ENCODE results near the gene GLT1D1. TPM values are rescaled to one million over a fixed set of nuclear protein-coding genes. Genes with fewer than 3 reads are reported as not detected.

GLT1D1 gene
- total and polyA plus RNA-seq, 2 donors, result 0.27 to 0.58 TPM

DNA sequence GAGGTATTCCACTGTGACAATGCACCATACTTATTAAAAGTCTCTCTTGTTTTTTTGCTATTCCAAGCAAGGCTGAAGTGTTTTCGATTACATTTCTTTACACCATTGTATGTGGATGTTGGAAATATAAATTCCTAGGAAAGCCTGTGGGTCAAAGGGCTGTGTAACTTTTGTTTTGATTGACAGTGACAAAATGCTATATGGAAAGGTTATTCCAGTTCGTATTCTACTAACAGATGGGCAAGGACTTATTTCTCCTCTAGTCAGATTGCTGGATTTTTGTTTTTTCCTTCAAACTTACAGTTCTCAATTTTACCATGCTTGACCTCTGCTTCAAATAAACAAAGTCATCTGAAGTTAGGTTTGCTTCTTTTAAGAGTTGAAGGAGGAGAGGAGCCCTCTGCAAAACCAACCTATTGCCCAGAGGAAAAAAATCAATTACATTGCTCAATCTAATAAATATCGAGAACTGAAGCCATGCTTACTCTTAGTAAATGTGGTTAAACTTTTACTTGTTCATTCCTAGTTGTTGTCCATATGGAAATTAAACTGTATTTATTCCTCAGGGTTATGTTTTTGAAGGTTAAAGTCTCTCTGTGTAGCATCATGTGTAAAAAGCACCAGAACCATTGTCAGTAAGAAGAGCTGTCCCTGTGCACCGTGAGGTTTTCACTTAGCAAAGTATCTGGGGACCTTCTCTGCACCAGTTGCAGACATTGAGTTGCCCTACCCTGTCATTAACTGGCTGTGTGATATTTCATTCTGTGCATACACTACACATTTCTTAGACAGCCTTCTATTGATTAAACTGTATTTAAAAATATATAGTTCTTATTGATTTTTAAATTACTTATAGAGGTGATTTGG lies 26.9 kb downstream of the GLT1D1 start:
- 77% methylated on average over 4 of the region's 4 CpGs for WGBS
- Histone ChIP-seq H3K27ac (ENCODE audit: low read depth) (no peak overlapping the region), H3K4me3 (ENCODE audit: low read depth, low read length) (no peak overlapping the region), H3K36me3 (ENCODE audit: insufficient read depth) (no peaks in the 10 kb centered on the region), H3K4me1 (ENCODE audit: insufficient read depth) (no peaks in the 10 kb centered on the region)
- no peak for DNase-seq (ENCODE audit: extremely low spot score)

DNA sequence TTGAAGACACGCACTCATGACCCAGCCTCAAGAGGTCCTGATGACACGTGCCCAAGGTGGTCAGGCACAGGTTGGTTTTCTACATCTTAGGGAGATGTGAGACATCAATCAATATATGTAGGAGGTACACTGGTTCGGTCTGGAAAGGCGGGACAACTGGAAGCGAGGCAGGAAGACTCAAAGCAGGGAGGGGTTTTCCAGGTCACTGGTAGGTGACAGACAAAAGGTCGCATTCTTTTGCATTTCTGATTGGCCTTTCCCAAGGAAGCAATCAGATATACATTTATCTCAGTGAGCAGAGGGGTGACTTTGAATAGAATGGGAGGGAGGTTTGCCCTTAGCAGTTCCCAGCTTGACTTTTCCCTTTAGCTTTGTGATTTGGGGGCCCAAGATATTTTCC lies 38.6 kb downstream of the GLT1D1 start:
- Histone ChIP-seq H3K4me1 (ENCODE audit: insufficient read depth) (no peaks in the 10 kb centered on the region), H3K4me3 (ENCODE audit: low read depth, low read length) (no peak overlapping the region), H3K36me3 (ENCODE audit: insufficient read depth) (no peaks in the 10 kb centered on the region), H3K27ac (ENCODE audit: low read depth) (no peak overlapping the region)
- 77% methylated on average over 6 of the region's 6 CpGs for WGBS
- no peak for DNase-seq (ENCODE audit: extremely low spot score)

DNA sequence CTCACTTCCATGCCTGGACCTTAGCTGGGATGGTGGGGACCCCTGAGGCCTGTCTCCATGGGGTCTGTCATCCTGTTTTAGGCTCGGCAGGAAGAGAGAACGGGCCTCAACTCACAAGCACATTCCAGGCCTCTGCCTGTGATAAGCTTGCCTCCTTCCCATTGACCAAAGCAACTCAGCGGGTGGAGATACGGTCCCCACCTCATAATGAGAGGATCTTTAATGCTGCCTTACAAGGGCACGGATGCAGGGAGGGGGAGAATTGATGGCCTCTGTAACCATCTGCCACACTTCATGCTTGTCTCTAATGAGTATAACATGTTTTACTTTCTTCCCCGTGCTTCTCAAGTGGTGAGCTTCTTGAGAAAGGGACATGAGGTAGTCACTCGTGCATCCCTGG lies 50.0 kb downstream of the GLT1D1 start:
- WGBS, result 71% methylated on average over 7 of the region's 7 CpGs
- Histone ChIP-seq H3K4me1 (ENCODE audit: insufficient read depth) (no peaks in the 10 kb centered on the region), H3K36me3 (ENCODE audit: insufficient read depth) (no peaks in the 10 kb centered on the region), H3K27ac (ENCODE audit: low read depth) (no peak overlapping the region), H3K4me3 (ENCODE audit: low read depth, low read length) (no peak overlapping the region)
- no peak for DNase-seq (ENCODE audit: extremely low spot score)

DNA sequence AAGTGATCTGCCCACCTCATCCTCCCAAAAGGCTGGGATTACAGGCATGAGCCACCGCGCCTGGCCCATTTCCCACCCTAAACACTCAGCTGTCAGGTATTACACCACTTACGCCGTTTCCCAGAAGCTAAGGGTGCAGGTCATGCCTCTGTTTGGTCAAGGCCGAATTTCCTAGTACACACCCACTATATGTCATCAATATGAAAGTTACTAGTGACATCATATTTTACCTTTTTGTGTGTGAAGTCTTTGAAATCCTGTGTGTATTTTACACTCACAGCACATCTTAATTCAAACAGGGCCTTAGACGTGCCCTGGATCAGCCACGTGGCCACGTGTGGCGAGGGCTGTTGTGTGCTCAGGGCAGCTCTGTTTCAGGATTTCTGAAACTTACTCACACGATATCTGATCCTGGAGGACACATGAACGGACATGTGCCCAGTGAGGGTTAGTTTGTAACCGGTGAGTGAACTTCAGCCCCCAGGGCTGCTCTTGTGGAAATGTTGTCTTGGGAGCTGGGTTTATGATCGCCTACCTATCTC lies 51.8 kb downstream of the GLT1D1 start:
- Histone ChIP-seq H3K4me1 (ENCODE audit: insufficient read depth) (no peaks in the 10 kb centered on the region), H3K36me3 (ENCODE audit: insufficient read depth) (no peaks in the 10 kb centered on the region), H3K27ac (ENCODE audit: low read depth) (no peak overlapping the region), H3K4me3 (ENCODE audit: low read depth, low read length) (no peak overlapping the region)
- no peak for DNase-seq (ENCODE audit: extremely low spot score)
- WGBS, result 75% methylated on average over 13 of the region's 13 CpGs

DNA sequence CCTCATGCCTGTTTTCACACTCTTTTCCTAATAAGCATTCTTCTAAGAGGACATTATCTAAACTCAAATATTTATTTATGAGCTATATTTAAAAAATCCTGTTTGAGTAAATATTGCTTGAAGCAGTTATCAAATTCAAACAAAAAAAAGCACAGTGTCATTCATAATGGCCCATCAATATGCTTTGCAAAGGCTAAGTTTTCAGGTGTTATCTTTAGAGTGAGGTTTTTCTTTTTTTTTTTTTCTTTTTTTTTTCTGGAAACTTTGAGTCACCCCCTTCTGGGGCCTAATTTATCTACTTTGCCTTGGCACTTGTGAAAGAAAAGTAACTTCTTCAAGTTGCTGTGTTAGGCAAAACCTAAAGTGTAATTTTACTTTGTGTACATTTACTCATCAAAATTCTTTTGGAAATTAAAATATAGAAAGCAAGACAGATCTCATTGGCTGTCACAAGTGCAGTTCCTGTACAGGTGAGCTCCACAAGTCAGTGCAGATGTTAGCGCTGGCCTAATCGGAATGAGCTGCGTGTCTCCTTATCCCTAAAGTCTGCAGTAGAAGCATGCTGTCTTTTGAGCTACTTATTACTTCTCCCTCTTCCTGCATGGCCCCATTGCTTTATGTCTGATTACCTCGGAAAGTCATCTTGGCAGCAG lies 53.3 kb downstream of the GLT1D1 start:
- Histone ChIP-seq H3K4me1 (ENCODE audit: insufficient read depth) (no peaks in the 10 kb centered on the region), H3K27ac (ENCODE audit: low read depth) (no peak overlapping the region), H3K4me3 (ENCODE audit: low read depth, low read length) (no peak overlapping the region), H3K36me3 (ENCODE audit: insufficient read depth) (no peaks in the 10 kb centered on the region)
- DNase-seq (ENCODE audit: extremely low spot score), result no peak
- 82% methylated on average over 4 of the region's 4 CpGs for WGBS

DNA sequence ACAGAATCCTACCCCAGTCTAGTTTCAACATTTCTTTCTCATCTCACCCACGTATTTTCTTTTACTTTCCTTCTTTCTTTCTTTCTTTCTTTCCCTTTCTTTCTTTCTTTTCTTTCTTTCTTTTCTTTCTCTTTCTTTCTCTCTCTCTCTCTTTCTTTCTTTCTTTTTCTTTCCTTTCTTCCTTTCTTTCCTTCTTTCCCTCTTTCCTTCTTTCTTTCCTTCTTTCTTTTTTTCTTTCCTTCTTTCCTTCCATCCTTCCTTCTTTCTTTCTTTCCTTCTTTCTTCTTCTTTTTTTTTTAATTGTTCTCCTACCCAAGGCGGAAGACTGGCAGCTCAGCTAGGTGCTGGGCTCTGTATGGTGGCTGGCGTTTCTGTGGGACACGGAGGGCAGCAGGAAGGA lies 55.0 kb downstream of the GLT1D1 start:
- Histone ChIP-seq H3K27ac (ENCODE audit: low read depth) (no peak overlapping the region), H3K4me3 (ENCODE audit: low read depth, low read length) (no peak overlapping the region), H3K4me1 (ENCODE audit: insufficient read depth) (no peaks in the 10 kb centered on the region), H3K36me3 (ENCODE audit: insufficient read depth) (no peaks in the 10 kb centered on the region)
- WGBS, result 91% methylated on average over 4 of the region's 4 CpGs
- no peak for DNase-seq (ENCODE audit: extremely low spot score)

DNA sequence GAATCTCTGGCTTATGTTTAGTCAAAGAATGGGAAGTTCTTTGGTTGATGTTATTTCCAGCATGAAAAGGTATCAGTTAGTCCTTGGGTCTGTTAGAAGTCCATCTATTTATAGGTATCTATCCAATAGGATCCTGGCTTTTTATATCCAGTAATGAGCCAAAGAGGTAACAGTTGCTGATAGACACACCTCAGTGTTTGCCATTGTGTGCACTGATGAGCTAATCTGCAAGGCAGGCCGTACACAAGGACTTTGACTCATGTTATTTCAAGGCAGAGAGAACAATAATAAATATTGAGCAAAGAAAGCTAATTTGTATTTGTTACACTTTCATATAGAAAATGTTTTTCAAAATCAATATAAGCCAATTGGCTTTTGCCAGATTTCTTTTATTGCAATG lies 56.4 kb downstream of the GLT1D1 start:
- DNase-seq (ENCODE audit: extremely low spot score), result no peak
- no peak overlapping the region for H3K4me3 ChIP-seq (ENCODE audit: low read depth, low read length)
- H3K27ac ChIP-seq (ENCODE audit: low read depth), result no peak overlapping the region
- H3K4me1 ChIP-seq (ENCODE audit: insufficient read depth), result no peaks in the 10 kb centered on the region
- H3K36me3 ChIP-seq (ENCODE audit: insufficient read depth), result no peaks in the 10 kb centered on the region
- WGBS, result 80% methylated on average over 1 of the region's 1 CpG

DNA sequence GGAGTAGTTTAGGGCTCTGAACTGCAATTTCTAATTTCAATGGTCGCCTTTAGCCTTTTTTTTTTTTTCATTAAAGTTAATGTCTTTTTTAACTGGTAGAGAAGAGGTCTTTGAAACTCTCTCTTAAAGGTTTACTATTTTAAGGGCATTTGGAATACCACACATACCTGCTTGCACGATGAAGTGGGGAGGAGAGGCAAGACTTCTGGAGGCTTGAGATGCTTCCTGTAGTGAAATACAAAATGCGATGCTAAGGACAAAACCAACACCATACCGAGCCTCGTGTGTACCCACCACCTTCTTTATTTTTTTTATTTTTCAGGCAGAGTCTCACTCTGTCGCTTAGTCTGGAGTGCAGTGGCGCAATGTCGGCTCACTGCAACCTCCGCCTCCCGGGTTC lies 57.4 kb downstream of the GLT1D1 start:
- H3K27ac ChIP-seq (ENCODE audit: low read depth), result no peak overlapping the region
- H3K4me1 ChIP-seq (ENCODE audit: insufficient read depth), result no peaks in the 10 kb centered on the region
- WGBS, result 87% methylated on average over 10 of the region's 10 CpGs
- no peak for DNase-seq (ENCODE audit: extremely low spot score)
- H3K36me3 ChIP-seq (ENCODE audit: insufficient read depth), result no peaks in the 10 kb centered on the region
- no peak overlapping the region for H3K4me3 ChIP-seq (ENCODE audit: low read depth, low read length)

DNA sequence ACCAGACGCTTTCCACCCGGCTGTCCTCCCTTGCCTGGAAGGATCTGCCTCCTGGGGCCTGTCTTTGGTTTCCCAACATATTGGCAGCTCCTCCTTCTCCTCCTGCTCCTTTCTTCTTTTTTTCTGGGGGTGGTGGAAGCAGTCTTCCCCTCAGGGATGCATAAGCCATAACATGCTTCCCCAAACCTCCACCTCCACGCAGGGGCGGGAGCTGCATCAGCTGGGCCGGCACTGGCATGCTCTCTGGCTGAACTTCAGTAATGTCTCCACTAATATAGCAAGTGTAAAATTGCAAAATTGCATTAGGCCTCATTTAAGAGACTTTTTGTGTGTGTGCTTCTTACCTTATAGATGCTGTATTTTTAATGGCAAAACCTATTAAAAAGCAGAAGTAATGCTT lies 58.6 kb downstream of the GLT1D1 start:
- no peak for DNase-seq (ENCODE audit: extremely low spot score)
- Histone ChIP-seq H3K4me1 (ENCODE audit: insufficient read depth) (no peaks in the 10 kb centered on the region), H3K36me3 (ENCODE audit: insufficient read depth) (no peaks in the 10 kb centered on the region), H3K4me3 (ENCODE audit: low read depth, low read length) (no peak overlapping the region), H3K27ac (ENCODE audit: low read depth) (no peak overlapping the region)
- 80% methylated on average over 5 of the region's 5 CpGs for WGBS

DNA sequence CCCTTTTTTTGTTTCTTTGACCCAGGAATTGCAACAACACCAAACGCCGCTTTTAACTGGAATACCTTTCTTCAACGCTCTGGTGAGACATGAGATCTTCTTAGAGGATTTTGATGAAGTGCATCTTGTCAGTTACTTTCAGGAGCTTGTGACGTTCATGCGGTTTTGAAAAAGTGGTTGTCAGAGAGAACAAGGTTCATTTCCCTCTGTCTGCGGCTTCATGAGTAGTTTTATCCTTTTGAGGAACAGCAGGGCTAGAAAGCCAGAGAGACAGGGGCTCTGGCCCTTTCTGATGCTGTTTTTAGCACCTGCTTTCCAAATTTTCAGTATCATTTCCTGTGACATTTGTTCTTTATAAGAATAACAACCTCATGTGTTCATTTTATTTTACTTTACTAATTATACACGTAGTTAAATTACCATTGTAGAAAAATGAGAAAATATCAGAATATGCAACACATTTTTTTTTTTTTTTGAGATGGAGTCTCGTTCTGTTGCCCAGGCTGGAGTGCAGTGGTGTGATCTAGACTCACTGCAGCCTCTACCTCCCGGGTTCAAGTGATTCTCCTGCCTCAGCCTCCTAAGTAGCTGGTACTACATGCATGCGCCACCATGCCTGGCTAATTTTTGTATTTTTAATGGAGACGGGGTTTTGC lies 61.8 kb downstream of the GLT1D1 start:
- 83% methylated on average over 11 of the region's 11 CpGs for WGBS
- Histone ChIP-seq H3K4me3 (ENCODE audit: low read depth, low read length) (no peak overlapping the region), H3K27ac (ENCODE audit: low read depth) (no peak overlapping the region), H3K36me3 (ENCODE audit: insufficient read depth) (no peaks in the 10 kb centered on the region), H3K4me1 (ENCODE audit: insufficient read depth) (no peaks in the 10 kb centered on the region)
- no peak for DNase-seq (ENCODE audit: extremely low spot score)

DNA sequence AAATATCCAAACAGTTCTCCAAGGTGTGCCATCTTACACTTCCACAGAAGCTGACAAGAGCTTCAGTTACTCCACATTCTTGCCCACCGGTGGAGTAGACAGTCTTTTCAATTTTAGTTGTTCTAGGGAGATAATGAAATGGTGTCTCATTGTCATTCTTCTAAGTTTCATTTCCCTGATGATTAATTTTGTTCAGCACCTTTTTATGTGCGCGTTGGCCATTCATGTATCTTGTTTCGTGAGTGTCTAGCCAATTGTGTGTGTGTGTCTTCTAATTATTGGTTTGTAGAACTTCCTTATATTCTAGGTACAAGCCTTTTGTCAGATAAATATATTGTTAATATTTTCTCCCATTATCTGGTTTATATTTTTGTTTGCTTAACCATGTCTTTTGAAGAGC lies 63.1 kb downstream of the GLT1D1 start:
- no peak overlapping the region for H3K27ac ChIP-seq (ENCODE audit: low read depth)
- no peaks in the 10 kb centered on the region for H3K4me1 ChIP-seq (ENCODE audit: insufficient read depth)
- no peaks in the 10 kb centered on the region for H3K36me3 ChIP-seq (ENCODE audit: insufficient read depth)
- H3K4me3 ChIP-seq (ENCODE audit: low read depth, low read length), result no peak overlapping the region
- DNase-seq (ENCODE audit: extremely low spot score), result no peak
- WGBS, result 93% methylated on average over 4 of the region's 4 CpGs

DNA sequence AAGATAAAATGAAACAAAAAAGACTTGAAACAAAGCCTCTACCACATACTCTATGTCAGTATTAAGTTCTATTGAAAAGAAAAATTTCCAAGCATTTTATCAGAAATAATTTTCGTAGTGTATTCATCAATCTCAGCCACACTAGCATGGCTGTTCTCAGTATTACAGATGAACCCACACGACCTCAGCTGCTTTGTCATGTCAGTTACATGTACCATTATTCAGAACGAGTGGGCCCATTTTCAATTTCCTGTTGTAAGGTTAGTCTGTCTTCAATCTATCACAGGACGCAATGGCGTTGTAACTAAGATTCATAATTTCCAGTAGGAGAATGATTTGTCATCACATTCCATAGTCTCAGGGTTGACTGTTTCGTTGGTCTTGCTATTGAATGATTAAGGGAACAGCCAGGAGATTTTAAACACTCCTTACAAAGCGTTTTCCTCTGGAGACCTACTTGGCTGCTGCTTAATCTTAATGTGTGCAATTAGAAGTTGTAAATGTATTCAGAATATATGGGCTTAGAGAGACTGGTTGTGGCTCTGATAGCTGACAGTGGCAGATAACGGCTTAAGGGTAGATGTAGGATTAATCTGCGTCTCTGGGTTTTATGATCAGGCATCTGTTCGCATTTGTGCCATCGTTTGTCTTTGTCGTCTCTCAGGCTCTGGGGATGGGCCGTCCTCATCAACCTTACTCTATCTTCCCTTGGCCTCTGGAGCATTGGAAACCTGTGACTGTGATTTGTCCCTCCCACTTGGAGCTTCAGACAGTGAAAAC lies 65.4 kb downstream of the GLT1D1 start:
- Histone ChIP-seq H3K4me1 (ENCODE audit: insufficient read depth) (no peaks in the 10 kb centered on the region), H3K36me3 (ENCODE audit: insufficient read depth) (no peaks in the 10 kb centered on the region), H3K4me3 (ENCODE audit: low read depth, low read length) (no peak overlapping the region), H3K27ac (ENCODE audit: low read depth) (no peak overlapping the region)
- WGBS, result 47% methylated on average over 13 of the region's 13 CpGs
- DNase-seq (ENCODE audit: extremely low spot score), result no peak

DNA sequence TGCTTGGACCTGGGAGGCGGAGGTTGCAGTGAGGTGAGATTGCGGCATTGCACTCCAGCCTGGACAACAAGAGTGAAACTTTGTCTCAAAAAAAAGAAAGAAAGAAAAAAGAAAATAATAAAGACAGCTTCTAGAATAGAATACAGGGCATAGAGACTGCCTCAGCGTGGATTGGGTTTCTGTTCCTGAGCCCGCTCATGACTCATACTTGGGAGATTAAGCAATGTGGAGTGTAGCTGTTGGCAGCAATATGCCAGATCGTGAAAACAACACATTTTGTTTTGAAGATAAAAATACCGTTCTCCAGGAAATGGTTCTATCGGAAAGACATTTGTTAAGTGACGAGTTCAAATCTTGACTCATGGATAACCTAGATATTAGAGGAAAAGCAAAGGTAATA lies 67.2 kb downstream of the GLT1D1 start:
- no peaks in the 10 kb centered on the region for H3K36me3 ChIP-seq (ENCODE audit: insufficient read depth)
- no peak overlapping the region for H3K4me3 ChIP-seq (ENCODE audit: low read depth, low read length)
- H3K27ac ChIP-seq (ENCODE audit: low read depth), result no peak overlapping the region
- WGBS, result 46% methylated on average over 8 of the region's 8 CpGs
- no peaks in the 10 kb centered on the region for H3K4me1 ChIP-seq (ENCODE audit: insufficient read depth)
- DNase-seq (ENCODE audit: extremely low spot score), result no peak
